Smooth muscle cell (in vitro differentiated cells): ENCODE data around the gene LDHAL6B. TPM values are rescaled to one million over a fixed set of nuclear protein-coding genes. Genes with fewer than 3 reads are reported as not detected.

ENCODE experiments used
- DNase-seq: peaks from one replicate; lab custom pipeline; 2025; ENCODE audit not compliant: unreplicated experiment; lab: John Stamatoyannopoulos, UW
- H2AFZ ChIP-seq: fragments of 200-600 bp; sonication (generic); 2 replicates; pipeline ENCODE4 v1.6.0; 2016; ENCODE audit warnings: antibody characterized with exemption, low read depth, mild to moderate bottlenecking
- H3F3A ChIP-seq: fragments of 200-600 bp; sonication (generic); 2 replicates; pipeline ENCODE4 v1.6.0; 2017; ENCODE audit warnings: antibody characterized with exemption, low read depth
- H3K27ac ChIP-seq: fragments of 200-600 bp; sonication (generic); 2 replicates; pipeline ENCODE4 v1.5.1; 2016; ENCODE audit warnings: low read depth, mild to moderate bottlenecking
- H3K27me3 ChIP-seq: fragments of 200-600 bp; sonication (generic); 2 replicates; pipeline ENCODE4 v1.6.1; 2016; ENCODE audit warnings: low read depth, mild to moderate bottlenecking
- H3K36me3 ChIP-seq: fragments of 200-600 bp; sonication (generic); 2 replicates; pipeline ENCODE4 v1.5.1; 2016; ENCODE audit warnings: low read depth
- H3K4me1 ChIP-seq: fragments of 200-600 bp; sonication (generic); 2 replicates; pipeline ENCODE4 v1.5.1; 2016; ENCODE audit warnings: low read depth
- H3K4me2 ChIP-seq: fragments of 200-600 bp; sonication (generic); 2 replicates; pipeline ENCODE4 v1.6.0; 2016; ENCODE audit warnings: mild to moderate bottlenecking
- H3K4me3 ChIP-seq: fragments of 200-600 bp; sonication (generic); 2 replicates; pipeline ENCODE4 v1.5.1; 2016; ENCODE audit warnings: mild to moderate bottlenecking
- H3K79me2 ChIP-seq: fragments of 200-600 bp; sonication (generic); 2 replicates; pipeline ENCODE4 v1.6.0; 2016; ENCODE audit warnings: low read depth, mild to moderate bottlenecking
- H3K9ac ChIP-seq: fragments of 200-600 bp; sonication (generic); 2 replicates; pipeline ENCODE4 v1.6.0; 2016; ENCODE audit warnings: low read depth
- H3K9me3 ChIP-seq: fragments of 200-600 bp; sonication (generic); replicated peaks from 2 replicates; pipeline ENCODE4 v1.5.1; 2016; ENCODE audit warnings: low read depth
- H4K20me1 ChIP-seq: fragments of 200-600 bp; sonication (generic); 2 replicates; pipeline ENCODE4 v1.6.0; 2016; ENCODE audit warnings: low read depth
- CTCF ChIP-seq: fragments of 200-600 bp; sonication (generic); IDR thresholded peaks from 2 replicates; pipeline ENCODE4 v1.5.1; 2017; ENCODE audit warnings: borderline replicate concordance, mild to moderate bottlenecking, antibody characterized with exemption; ENCODE audit not compliant: insufficient read depth, poor library complexity, severe bottlenecking
- WGBS: methylation state at CpG from one replicate; pipeline ENCODE4 v1.1.7; 2016; ENCODE audit warnings: low lambda C conversion rate; 5-methylcytosine and 5-hydroxymethylcytosine counted together
- polyA plus RNA-seq: library from polyadenylated mRNA; unstranded; fragments of >200 nt; fragmentation: Nextera tagmentation; extraction: Ambion mirVana; gene quantifications from 2 replicates; pipeline ENCODE4 v1.2.1, GENCODE V29; 2016
- total RNA-seq: library from RNA; depleted of rRNA; stranded (reverse); fragments of >200 nt; gene quantifications from 2 replicates; pipeline ENCODE4 v1.2.3, GENCODE V29; 2014

Gene LDHAL6B
- total and polyA plus RNA-seq, 2 experiments from 2014 or later, result not detected

- Histone ChIP-seq H2AFZ (no peak overlapping the region), H3K9ac (no peak overlapping the region), H3K4me3 (no peak overlapping the region), H3K36me3 (peaks cover 6% of the 10 kb centered on the region), H3K27ac (no peak overlapping the region), H3K79me2 (no peaks in the 10 kb centered on the region), H3F3A (peaks cover 11% of the 10 kb centered on the region), H4K20me1 (peaks cover under 1% of the 10 kb centered on the region), H3K4me2 (no peak overlapping the region), H3K4me1 (no peaks in the 10 kb centered on the region), H3K27me3 (no peaks in the 10 kb centered on the region), H3K9me3 (peaks cover 4% of the 10 kb centered on the region)
- 97% methylated on average over 4 of the region's 4 CpGs for WGBS
- DNase-seq, result no peak
- no peak for TF ChIP-seq CTCF
These were observed 20.1 kb upstream of the LDHAL6B start for GRCh38 chr15:59186501-59186900.

- 95% methylated on average over 5 of the region's 5 CpGs for WGBS
These were observed 17.4 kb upstream of the LDHAL6B start for GRCh38 chr15:59189241-59189640.

GRCh38 chr15:59190291-59190690, 16.4 kb upstream of the LDHAL6B start:
- no peak for DNase-seq
- no peaks in the 10 kb centered on the region for H3K27me3 ChIP-seq
- H3K4me3 ChIP-seq, result no peak overlapping the region
- no peaks in the 10 kb centered on the region for H3K4me1 ChIP-seq
- peaks cover 16% of the 10 kb centered on the region for H3F3A ChIP-seq
- no peaks in the 10 kb centered on the region for H3K36me3 ChIP-seq
- no peak overlapping the region for H2AFZ ChIP-seq
- WGBS, result 58% methylated on average over 7 of the region's 7 CpGs
- peaks cover 3% of the 10 kb centered on the region for H4K20me1 ChIP-seq
- H3K4me2 ChIP-seq, result peak overlapping the region; percentile 79
- no peaks in the 10 kb centered on the region for H3K9me3 ChIP-seq
- TF ChIP-seq CTCF, result no peak
- peak overlapping the region; percentile 98 for H3K27ac ChIP-seq
- no peak overlapping the region for H3K9ac ChIP-seq
- H3K79me2 ChIP-seq, result no peaks in the 10 kb centered on the region

More at GRCh38 chr15:59189241-59189640, 17.4 kb upstream of the LDHAL6B start:
- H3K27me3 ChIP-seq, result no peaks in the 10 kb centered on the region
- peaks cover 15% of the 10 kb centered on the region for H3F3A ChIP-seq
- H3K36me3 ChIP-seq, result peaks cover 4% of the 10 kb centered on the region
- peaks cover 3% of the 10 kb centered on the region for H4K20me1 ChIP-seq
- no peak overlapping the region for H3K4me3 ChIP-seq
- no peak for TF ChIP-seq CTCF
- H3K9ac ChIP-seq, result no peak overlapping the region
- peak overlapping the region; percentile 34 for H3K27ac ChIP-seq
- H3K79me2 ChIP-seq, result no peaks in the 10 kb centered on the region
- H3K4me1 ChIP-seq, result no peaks in the 10 kb centered on the region
- no peak for DNase-seq
- no peak overlapping the region for H2AFZ ChIP-seq
- no peak overlapping the region for H3K4me2 ChIP-seq
- H3K9me3 ChIP-seq, result no peaks in the 10 kb centered on the region

- H3K4me1 ChIP-seq, result peaks cover 3% of the 10 kb centered on the region
- H3K79me2 ChIP-seq, result no peaks in the 10 kb centered on the region
- H3K36me3 ChIP-seq, result no peaks in the 10 kb centered on the region
- H3K27ac ChIP-seq, result peak overlapping the region; percentile 98
- H2AFZ ChIP-seq, result no peak overlapping the region
- WGBS, result 18% methylated on average over 6 of the region's 6 CpGs
- H3K9me3 ChIP-seq, result no peaks in the 10 kb centered on the region
- H4K20me1 ChIP-seq, result peaks cover 3% of the 10 kb centered on the region
- no peak for DNase-seq
- no peaks in the 10 kb centered on the region for H3K27me3 ChIP-seq
- no peak for TF ChIP-seq CTCF
- peak overlapping the region; percentile 79 for H3K9ac ChIP-seq
- H3F3A ChIP-seq, result peaks cover 16% of the 10 kb centered on the region
- H3K4me2 ChIP-seq, result peak overlapping the region; percentile 79
- H3K4me3 ChIP-seq, result no peak overlapping the region
These were observed 14.8 kb upstream of the LDHAL6B start for GRCh38 chr15:59191855-59192237.
